Airway epithelial cell (primary cell): Measurements from ENCODE around the gene PCDHGC4. TPM values are rescaled to one million over a fixed set of nuclear protein-coding genes. Genes with fewer than 3 reads are reported as not detected.

ENCODE experiments used
- total RNA-seq: library from RNA; depleted of rRNA; stranded (reverse); fragments of >200 nt; gene quantifications from 2 replicates; pipeline ENCODE4 v1.2.3, GENCODE V29; 2015

PCDHGC4 gene
- total RNA-seq = 0.05 and 0.21 TPM in 2 replicates

DNA sequence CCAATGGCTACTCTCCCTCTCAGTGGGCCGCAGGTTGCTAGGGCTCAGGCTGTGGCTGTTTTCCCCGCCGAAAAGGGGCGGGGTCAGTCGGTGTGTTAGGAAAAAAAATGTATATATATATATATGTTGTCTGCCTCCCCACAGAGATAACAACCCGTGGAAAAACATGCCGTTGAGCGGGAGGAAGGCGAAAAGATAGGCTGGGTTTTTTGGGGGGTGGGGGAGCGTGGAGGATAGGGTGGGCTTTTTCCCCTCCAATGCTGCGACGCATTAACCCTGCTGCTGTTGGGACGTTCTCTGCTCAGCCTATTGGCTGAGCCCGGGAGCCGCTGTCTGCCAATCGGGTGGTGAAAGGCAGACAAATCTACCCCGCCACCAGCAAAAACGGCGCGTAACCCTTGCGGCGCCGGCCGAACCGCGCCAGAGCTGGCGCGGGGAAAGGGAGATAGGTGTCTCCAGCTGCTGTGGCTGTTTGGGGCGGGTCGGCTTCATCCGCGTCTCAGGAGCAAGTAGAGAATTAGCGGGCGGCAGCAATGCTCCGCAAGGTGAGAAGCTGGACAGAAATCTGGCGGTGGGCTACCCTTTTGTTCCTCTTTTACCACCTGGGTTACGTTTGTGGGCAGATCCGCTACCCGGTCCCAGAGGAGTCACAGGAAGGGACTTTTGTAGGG is at the start of gene PCDHGC4:
PCDHGC4 (plus strand) TSS at position 390 of the 671 bp plus-strand sequence; CDS start at position 534, 144 bp downstream.

DNA sequence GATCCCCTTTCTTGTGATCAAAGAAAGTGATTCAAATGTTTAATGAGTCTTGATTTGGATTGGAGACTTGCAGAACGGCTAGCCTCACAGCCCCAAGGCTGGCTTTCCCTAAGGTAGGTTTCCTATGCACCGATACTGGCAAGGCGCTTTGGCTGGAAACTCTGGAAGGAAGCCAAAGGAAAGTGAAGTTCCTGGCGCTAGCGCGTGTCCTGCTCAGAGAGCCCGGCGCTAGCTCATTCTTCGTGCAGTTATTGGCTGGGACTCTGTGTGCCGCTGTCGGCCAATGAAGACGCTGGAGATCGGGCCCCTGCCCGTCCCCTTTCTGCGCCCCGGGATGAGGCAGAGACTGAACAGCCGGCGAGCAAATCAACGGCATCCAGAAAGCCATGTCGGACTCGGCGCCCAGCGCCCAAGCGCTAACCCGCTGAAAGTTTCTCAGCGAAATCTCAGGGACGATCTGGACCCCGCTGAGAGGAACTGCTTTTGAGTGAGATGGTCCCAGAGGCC is 9.2 kb upstream of the PCDHGC4 start, which contains the start of gene PCDHGC3:
PCDHGC3 (plus strand) TSS at position 342 of the 507 bp plus-strand sequence; CDS start at position 493, 151 bp downstream.

DNA sequence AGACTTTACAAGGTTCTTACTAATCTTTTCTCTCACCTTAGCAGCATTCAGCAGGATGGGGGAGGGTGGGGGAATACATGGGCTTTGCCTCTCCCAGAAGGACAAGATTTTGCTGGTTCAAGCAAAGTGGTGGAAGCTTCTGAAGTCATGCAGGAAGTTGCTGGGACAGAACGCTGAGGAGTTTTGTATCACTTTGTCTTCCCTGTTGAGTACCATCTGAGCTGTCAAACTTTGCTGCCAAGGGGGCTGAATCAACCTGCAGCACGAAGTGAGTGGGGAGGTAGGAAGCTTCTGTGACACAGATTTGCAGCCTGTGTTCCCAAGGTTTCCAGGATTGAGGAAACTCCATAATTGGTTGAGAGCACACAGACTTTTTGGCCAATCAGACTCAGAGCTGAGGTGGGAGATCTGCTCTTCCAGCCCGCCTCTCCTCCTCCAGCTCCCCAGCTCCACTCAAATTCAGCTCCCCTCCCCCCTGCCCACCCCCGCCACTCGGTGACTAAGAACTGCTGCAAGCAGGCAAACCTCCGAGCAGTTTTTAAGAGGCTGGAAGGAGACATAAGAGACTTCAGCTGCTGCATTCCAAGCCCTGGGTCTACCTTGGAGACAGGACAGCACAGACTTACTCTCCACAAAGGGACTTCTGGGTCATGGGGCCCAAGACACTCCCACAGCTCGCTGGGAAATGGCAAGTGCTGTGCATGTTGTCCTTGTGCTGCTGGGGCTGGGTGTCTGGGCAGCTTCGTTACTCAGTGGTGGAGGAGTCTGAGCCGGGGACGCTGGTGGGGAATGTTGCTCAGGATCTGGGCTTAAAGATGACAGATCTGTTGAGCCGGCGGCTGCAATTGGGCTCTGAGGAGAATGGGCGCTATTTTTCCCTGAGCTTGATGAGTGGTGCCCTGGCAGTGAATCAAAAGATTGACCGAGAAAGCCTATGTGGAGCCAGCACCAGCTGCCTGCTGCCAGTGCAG is 4.0 kb downstream of the PCDHGC4 start, which contains the start of gene PCDHGC5:
PCDHGC5 (plus strand) TSS at position 491 of the 971 bp plus-strand sequence; CDS start at position 651, 160 bp downstream.

Other genes with a start within 250 kb of the PCDHGC4 start
- gene PCDHB15, start 239.6 kb upstream of the PCDHGC4 start, total RNA-seq = 0.07 and 0.28 TPM in 2 replicates
- not detected in 2 replicates for gene SLC25A2, start 181.0 kb upstream of the PCDHGC4 start, total RNA-seq
- gene TAF7, start 164.2 kb upstream of the PCDHGC4 start, total RNA-seq = 28.8 and 30.0 TPM in 2 replicates
- gene PCDHGA1, start 154.5 kb upstream of the PCDHGC4 start, total RNA-seq = 0.28 TPM in 1 of 2 replicates, not detected in the other
- 0.42 and 0.79 TPM in 2 replicates for gene PCDHGA2, start 146.3 kb upstream of the PCDHGC4 start, total RNA-seq
- gene PCDHGA3, start 141.2 kb upstream of the PCDHGC4 start, total RNA-seq = 0.14 and 0.21 TPM in 2 replicates
- gene PCDHGB1, start 134.9 kb upstream of the PCDHGC4 start, total RNA-seq = 0.07 TPM in 1 of 2 replicates, not detected in the other
- gene PCDHGA4, start 130.0 kb upstream of the PCDHGC4 start, total RNA-seq = 0.23 and 0.63 TPM in 2 replicates
- 0.42 TPM in 1 of 2 replicates, not detected in the other for gene PCDHGB2, start 125.0 kb upstream of the PCDHGC4 start, total RNA-seq
- 0.05 and 0.07 TPM in 2 replicates for gene PCDHGA5, start 120.9 kb upstream of the PCDHGC4 start, total RNA-seq
- gene PCDHGB3, start 114.8 kb upstream of the PCDHGC4 start, total RNA-seq = 0.35 and 0.46 TPM in 2 replicates
- 0.37 and 0.63 TPM in 2 replicates for gene PCDHGA6, start 111.1 kb upstream of the PCDHGC4 start, total RNA-seq
- 0.92 and 1.2 TPM in 2 replicates for gene PCDHGA7, start 102.3 kb upstream of the PCDHGC4 start, total RNA-seq
- 2.2 and 3.0 TPM in 2 replicates for gene PCDHGB4, start 97.3 kb upstream of the PCDHGC4 start, total RNA-seq
- gene PCDHGA8, start 92.4 kb upstream of the PCDHGC4 start, total RNA-seq = 0.35 and 0.51 TPM in 2 replicates
- 6.1 and 7.2 TPM in 2 replicates for gene PCDHGB5, start 87.1 kb upstream of the PCDHGC4 start, total RNA-seq
- gene PCDHGA9, start 82.3 kb upstream of the PCDHGC4 start, total RNA-seq = 1.2 and 1.8 TPM in 2 replicates
- 1.1 and 1.5 TPM in 2 replicates for gene PCDHGB6, start 77.0 kb upstream of the PCDHGC4 start, total RNA-seq
- gene PCDHGA10, start 72.0 kb upstream of the PCDHGC4 start, total RNA-seq = 4.7 and 6.2 TPM in 2 replicates
- 3.2 and 4.1 TPM in 2 replicates for gene PCDHGB7, start 67.4 kb upstream of the PCDHGC4 start, total RNA-seq
- gene PCDHGA11, start 64.0 kb upstream of the PCDHGC4 start, total RNA-seq = 3.3 and 5.2 TPM in 2 replicates
- gene PCDHGA12, start 54.5 kb upstream of the PCDHGC4 start, total RNA-seq = 4.7 and 5.6 TPM in 2 replicates
- gene PCDHGC3, start 9.1 kb upstream of the PCDHGC4 start, total RNA-seq = 21.0 and 27.2 TPM in 2 replicates
- gene PCDHGC5, start 4.1 kb downstream of the PCDHGC4 start, total RNA-seq = 0.79 and 1.1 TPM in 2 replicates
- gene DIAPH1, start 134.0 kb downstream of the PCDHGC4 start, total RNA-seq = 91.6 and 106 TPM in 2 replicates
- gene HDAC3, start 151.8 kb downstream of the PCDHGC4 start, total RNA-seq = 66.1 and 66.9 TPM in 2 replicates
- 9.4 and 12.3 TPM in 2 replicates for gene RELL2, start 152.0 kb downstream of the PCDHGC4 start, total RNA-seq
- 12.3 and 20.4 TPM in 2 replicates for gene FCHSD1, start 166.4 kb downstream of the PCDHGC4 start, total RNA-seq
- 6.9 and 11.6 TPM in 2 replicates for gene ARAP3, start 197.2 kb downstream of the PCDHGC4 start, total RNA-seq